HG03520 (cell line): ENCODE measurements around the gene LGR5.
"Not testable (repeated sequence)": the region's sequence is repeated elsewhere in the genome, so short reads cannot be mapped to it uniquely, and the experiment has no call there.

Source experiments
- ATAC-seq: cut with Tn5 transposase; IDR thresholded peaks from one replicate; pipeline ENCODE4 v1.9.1; 2021; ENCODE audit warnings: mild to moderate bottlenecking, moderate library complexity; ENCODE audit not compliant: unreplicated experiment

The LGR5 gene

DNA sequence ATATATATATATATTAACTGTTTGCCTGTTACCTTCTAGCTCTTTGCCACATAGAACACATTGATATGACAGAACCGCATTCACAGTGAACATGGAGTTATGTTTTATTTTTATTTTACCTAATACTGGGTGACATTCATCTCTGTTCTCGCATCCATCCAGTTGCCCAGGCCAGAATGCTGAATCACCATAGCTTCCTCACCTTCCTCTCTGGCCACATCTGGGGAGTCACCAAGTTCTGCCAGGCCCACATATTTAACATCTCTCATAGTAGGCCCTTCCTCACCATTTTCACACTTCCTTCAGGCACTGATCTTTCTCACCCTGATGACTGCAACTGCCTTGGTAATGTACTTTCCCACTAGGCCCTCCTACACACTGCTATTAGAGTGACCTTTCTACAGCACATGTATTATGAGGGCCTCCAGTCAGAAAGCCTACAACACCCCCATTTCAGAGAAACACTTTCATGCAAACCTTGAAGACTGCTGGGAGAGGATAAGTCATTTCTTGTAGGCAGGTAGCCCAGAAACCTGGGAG, 106.8 kb downstream of the LGR5 start:
- no peak for ATAC-seq

DNA sequence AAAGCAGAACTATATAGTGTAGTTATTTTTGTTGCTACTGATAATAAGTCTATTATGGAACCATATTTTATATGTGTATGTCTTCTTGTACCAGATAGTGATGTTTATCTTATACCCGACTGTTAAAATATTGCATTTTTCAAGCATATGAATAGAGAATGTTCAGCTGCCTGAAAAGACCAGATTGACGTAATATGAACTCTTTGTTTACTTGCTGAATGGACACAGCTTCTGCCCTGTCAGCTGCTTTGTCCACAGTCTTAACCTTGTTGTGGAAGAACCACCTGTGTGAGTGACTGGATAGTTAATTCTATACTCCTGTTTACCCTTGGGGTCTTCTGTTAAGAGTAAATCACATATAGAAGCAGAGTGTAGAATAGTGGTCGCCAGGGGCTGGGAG, 109.3 kb downstream of the LGR5 start:
- ATAC-seq: no peak

DNA sequence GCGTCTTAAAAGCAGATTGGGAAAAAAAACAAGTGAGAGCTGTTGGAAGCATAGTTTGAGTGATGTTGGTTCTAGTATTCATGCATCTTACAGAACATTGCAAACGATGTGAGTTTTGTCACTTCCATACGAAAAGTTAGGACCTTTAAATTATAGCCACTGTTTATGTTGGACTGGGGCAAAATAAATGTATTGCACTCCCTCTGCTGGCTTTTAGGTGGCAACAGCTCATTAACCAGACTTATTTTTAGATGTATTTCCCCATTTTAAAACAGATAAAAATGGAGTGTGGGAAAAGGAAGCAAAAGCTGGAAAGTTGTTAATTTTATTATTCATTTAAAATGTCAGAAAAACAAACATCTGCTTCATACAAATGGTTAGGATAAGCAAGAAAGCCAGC, 111.9 kb downstream of the LGR5 start:
- no peak for ATAC-seq

DNA sequence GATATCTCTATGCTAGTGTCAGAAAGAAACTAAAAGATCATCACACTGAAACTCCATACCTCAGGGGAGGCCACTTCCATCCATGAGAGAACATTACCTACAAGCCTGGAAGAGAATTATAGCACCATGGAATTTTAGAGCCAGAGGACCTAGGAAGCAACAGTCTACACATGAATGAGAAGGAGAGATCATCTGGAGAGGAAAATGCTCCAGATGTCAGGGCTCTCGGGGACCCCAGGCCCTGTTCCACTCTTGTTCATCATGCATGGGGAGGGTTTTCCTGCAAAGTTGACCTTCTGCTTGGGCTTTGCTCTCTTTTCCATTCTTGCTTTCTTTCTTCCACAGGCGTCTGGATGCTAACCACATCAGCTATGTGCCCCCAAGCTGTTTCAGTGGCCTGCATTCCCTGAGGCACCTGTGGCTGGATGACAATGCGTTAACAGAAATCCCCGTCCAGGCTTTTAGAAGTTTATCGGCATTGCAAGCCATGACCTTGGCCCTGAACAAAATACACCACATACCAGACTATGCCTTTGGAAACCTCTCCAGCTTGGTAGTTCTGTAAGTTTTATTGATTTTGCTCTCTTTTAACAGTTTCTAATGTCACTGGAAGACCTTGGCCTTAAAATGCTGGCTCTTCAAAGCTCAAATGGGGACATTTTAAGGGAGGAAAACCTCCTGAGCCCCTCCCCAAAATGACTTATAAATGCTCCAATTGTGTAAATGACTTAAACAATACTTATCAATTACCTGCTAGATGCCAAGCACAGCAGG, 113.3 kb downstream of the LGR5 start:
- ATAC-seq: no peak

DNA sequence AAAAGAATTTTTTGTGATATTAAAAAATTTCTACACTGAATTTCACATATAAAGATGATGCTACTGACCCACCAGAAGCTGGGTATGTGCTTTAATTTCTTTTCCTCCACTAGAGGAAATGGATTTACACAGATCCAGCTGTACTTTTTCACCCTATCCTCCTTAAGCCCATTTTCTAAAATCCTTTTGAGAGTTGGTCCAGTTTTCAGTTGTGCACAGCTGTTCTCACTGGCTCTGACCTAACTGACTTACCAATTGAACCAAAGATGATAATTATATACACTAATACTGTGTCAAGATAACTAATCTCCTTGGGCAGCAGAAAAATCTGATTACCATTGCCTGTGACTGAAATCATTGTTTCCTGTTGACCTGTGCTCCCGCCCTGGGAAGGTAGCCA, 115.6 kb downstream of the LGR5 start:
- ATAC-seq: no peak

DNA sequence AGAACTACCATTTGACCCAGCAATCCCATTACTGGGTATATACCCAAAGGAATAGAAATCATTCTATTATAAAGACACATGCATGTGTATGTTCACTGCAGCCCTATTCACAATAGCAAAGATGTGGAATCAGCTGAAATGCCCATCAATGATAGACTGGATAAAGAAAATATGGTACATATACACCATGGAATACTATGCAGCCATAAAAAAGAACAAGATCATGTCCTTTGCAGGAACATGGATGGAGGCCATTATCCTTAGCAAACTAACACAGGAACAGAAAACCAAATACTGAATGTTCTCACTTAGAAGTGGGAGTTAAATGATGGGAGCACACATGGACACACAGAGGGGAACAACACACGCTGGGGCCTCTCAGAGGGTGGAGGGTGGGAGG, 116.2 kb downstream of the LGR5 start:
- not testable (repeated sequence) for ATAC-seq

DNA sequence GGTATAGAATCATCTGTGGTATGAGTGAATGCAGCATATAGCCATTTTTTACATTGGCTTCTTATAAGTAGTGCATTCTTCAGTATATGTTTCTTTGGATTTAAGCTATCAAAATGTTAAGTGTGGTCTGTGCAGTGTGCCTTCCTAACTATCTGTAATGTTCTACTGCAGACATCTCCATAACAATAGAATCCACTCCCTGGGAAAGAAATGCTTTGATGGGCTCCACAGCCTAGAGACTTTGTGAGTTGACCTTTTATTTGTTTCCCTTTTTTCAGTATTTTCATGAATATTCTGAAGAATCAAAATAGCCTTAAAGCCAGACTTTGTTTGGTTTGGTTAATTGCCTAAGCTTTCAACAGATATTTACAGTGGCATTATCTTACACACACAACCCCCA, 116.8 kb downstream of the LGR5 start:
- ATAC-seq: no peak

DNA sequence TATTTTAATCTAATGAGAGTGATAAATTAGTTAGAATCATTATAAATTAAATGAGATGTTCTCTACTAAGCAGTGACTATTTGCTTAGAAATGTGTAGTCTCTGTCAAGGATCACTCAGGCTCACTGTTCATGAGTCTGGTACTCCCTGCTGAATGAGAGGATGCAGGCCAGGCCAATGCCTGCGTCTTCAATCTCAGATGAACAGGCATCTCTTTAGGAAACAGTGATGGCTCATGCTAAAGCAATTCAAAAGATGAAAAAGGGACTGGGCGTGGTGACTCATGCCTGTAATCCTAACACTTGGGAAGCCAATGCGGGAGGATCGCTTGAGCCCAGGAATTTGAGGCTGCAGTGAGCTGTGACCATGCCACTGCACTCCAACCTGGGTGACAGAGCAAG, 117.3 kb downstream of the LGR5 start:
- no peak for ATAC-seq

DNA sequence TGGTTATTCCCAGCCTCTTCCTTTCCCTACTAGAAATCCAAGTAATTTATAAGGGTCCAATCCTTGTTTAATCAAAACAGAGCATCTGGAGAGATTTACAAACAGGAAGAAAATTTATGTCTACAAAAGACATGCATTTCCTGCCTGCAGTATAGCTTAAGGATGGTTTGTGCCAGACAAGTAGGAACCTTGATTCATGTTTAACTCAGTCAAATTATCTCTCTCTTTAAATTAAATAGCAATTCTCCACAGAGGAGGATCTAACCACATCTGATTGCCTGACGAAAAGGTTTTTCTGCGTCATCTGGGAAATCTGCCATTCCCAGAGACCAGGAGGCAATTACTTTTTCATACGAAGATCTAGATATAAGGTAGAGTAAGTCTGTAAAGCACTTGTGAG, 118.8 kb downstream of the LGR5 start:
- ATAC-seq: no peak

DNA sequence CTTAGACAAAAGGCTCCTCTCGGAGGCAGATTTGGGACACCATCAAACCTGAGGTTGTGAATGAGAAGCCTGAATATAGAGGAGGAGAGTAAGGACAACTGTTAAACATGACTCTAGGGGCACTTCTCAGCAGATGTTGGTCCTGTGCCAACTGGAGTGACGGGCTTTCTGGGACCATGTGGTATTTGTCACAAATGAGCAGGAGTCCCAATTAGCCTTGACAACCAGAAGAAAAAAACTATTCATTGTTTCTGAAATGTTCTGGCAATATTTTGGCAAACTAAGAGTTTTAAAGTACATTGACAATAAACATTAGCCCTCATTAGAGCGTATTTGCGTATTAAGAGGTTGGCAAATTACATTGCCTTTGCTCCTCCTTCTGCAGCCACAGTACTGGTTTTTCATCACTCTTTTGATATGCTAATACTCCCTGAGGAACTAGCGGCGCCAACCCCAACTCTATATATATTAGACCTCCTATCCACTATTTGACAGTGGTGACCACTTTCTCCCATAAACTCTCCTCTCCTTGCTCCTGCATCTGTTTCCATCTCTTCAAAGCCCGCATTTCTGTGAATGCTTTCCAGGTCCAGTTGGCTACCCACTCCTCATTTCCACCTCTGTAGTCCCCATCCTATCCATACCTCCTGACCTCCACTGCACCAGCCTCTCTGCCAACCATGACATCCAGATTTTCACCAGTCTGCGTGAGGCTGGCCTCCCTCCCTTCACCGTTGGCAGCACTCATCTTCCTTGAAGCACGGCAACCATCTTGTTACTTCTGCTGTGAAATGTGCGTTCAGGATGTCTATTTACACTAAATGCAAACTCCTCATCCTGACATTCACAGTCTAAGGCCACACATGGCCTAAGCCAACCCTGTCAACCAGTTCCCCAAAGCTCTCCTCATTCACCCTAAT, 123.3 kb downstream of the LGR5 start:
- no peak for ATAC-seq

DNA sequence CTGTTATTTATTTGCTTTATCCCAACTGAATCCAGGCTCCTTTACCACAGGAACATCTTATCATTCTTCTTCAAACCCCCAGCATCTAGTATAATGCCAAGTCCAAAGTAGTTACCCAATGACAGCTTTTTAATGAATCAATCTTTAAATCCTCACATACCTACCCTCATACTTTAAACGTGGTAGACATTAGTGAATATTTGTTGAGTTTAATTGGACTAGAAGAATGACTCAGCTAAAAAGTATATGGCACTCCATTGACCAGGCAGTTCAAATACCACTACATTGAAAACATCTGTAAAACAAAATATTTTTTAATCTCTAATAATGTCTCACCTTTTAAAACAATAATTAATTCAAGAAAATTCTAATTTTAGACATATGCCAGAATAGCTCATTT, 125.9 kb downstream of the LGR5 start:
- ATAC-seq: no peak

DNA sequence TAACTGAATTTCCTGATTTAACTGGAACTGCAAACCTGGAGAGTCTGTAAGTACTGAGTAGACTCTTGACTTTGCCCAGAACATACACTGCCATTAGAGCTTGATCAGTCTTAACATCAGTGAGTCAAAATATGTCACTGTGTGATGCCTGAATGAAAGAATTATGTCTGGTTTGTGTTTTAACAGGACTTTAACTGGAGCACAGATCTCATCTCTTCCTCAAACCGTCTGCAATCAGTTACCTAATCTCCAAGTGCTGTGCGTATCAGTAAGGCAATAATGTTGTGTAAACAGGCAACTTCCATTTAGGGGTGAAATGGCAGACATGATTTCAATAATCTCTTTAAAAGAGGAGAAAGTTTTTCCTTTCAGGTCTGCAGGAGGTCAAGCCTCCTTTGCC, 127.1 kb downstream of the LGR5 start:
- ATAC-seq: no peak

DNA sequence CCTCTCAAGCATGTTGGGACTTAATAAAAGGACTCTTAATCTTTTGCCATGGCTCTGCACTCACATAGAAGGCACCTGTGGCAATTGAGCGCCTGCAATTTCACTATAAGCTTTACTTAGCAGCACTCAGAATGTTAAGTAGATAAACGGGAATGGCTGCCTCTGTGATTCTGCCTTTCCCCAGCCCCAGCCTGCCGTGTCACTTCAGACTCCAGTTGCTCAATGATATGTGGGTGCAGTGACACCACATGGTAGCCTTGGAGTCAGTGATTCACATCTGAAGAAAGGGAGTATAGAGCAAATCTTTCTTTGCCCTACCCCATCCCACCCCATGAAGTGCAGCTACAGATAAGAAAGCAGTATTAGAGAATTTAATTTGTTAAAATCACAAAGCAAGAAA, 127.9 kb downstream of the LGR5 start:
- ATAC-seq: no peak

DNA sequence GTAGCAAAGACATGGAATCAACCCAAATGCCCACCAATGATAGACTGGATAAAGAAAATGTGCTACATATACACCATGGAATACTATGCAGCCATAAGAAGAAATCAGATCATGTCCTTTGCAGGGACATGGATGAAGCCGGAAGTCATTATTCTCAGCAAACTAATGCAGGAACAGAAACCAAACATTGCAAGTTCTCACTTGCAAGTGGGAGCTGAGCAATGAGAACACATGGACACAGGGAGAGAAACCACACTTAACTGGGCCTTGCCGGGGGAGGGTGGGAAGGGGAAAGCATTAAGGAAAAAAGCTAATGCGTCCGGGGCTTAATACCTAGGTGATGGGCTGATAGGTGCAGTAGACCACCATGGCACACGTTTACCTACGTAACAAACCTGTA, 130.3 kb downstream of the LGR5 start:
- not testable (repeated sequence) for ATAC-seq

DNA sequence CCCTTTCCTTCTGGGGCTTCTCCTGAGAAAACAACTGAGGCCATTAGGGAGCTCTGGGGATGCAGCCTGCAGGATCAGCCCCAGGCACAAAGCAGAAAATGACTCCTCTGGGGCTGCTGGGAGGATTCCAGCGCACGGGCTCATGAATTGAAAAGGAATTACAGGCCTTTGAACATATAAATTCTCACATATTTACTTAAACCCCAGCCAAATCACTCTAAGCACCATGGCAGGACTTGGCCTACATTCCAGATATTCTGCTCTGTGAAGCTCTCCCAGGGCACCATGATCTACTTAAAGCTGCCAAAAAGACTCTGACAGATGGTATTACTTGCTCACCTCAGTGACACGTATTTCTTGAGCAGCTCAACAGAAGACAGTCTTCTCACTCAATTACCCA, 136.9 kb downstream of the LGR5 start:
- ATAC-seq: no peak

DNA sequence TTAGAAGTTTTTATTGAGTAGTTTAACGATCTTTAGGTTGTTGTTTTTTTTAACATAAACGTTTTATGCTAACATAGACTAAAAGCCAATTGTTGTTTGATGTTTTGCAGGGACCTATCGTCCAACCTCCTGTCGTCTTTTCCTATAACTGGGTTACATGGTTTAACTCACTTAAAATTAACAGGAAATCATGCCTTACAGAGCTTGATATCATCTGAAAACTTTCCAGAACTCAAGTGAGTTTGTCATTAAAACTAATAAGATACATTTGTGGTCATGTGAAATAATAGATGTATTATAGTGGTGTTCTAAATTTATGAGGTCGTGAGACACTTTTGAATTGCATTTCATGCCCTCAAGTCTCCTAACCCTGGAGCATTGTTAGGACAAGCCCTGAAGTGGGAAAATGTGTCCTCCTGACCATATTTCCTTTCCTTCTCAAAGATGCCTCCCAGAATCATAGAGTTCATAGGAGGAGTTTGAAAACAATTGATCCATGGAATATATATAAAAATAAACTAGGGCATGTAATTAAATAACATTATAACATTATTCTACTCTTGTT, 139.2 kb downstream of the LGR5 start:
- no peak for ATAC-seq

DNA sequence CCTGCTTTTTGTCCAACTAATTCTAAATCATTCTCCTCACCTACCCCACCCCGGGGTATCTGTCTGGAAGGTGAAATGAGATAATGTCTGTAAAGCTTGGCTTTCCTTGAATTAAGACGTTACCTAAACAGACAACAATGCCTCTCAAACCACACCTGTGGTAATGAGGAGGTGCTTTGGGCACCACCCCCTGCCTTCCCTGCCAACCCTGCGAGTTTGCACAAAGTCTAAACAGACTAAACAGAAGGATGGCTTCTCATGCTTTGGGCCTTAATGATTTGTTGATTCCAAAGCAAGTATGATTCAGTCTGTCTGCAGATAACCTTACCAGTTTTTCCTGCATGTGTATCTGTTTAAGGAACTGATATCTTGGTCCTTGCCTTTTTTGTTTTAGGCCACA, 141.6 kb downstream of the LGR5 start:
- ATAC-seq: no peak

DNA sequence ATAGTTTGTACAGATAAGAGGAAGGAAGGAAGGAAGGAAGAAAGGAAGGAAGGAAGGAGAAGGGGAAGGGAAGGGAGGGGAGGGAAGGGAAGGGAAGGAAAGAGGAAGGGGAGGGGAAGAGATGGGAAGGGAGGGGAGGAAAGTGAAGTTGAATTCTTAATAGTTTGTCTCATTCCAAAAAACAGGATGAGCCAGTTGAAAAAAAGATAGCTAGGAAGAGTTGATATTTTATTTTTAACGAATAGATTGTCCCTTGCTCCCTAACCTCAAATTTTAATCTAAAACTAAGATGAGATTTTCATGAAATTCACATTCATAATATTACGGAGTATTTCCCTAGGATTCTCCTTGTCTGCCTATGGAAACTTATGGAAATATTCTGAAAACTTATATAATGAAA, 143.3 kb downstream of the LGR5 start:
- no peak for ATAC-seq

DNA sequence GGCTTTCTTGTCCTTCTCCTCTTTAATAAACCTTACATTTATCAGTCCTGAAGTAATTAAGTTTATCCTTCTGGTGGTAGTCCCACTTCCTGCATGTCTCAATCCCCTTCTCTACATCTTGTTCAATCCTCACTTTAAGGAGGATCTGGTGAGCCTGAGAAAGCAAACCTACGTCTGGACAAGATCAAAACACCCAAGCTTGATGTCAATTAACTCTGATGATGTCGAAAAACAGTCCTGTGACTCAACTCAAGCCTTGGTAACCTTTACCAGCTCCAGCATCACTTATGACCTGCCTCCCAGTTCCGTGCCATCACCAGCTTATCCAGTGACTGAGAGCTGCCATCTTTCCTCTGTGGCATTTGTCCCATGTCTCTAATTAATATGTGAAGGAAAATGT, 144.8 kb downstream of the LGR5 start:
- ATAC-seq: no peak

DNA sequence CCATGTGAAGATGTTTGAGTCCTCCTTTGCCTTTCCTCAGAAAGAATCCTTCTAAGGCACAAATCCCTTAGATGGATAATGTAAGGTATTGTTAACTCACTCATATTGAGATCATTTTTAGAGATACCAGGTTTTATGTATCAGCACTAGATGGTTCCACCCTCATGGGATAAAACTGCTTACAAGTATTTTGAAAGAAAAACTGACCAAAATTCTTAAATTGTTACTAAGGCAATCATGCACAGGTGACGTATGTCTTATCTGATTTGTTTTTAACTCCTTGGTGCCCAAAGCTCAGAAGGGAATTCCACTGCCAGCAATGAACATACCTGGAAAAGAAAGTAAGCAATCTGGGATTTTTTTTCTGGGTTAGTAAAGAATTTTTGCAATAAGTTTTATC, 145.6 kb downstream of the LGR5 start:
- no peak for ATAC-seq

DNA sequence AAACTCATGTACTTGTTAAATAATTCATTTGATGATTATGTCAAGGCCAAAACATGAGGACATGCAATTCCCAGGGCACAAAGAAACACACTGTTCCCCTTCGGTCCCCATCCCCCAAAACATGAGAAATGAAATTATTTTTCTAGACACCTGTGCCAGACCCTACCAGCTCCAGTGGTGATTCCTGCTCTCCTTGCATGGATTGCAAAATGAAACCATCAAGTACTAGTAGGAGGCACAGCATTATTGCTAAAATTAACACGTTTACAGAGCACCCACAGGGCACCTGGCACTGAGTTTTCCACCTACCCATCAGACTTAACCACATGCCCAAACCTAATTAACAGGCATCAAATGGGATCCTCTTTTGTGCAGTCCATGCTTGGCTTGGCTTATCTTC, 147.4 kb downstream of the LGR5 start:
- no peak for ATAC-seq

DNA sequence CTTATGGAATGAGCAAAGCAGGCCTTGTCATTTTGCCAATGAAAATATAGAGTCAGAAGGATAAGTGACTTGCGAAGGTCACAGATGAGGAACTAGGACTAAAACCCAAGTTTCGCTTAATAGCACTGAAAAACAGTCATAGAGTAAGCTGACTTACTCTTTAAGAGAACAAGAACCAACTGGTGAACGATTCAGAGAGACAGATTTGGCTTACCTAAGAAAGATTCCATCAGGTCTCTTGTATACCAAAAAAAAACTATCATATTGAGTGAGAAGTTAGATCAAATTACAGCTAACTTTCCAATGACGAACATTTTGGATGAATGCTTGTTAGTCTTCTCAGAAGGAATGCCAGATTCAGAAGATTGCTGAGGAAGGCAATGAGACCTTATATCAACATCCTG, 149.9 kb downstream of the LGR5 start:
- ATAC-seq: no peak
